HEK293T (cell line): ENCODE measurements around the gene PDE5A.

ENCODE experiments used
- ELF4 ChIP-seq: fragments of 450-650 bp; IDR thresholded peaks from 2 replicates; pipeline ENCODE4 v1.6.1; 2017; ENCODE audit warnings: antibody characterized with exemption
- FOXK2 ChIP-seq: fragments of 450-650 bp; IDR thresholded peaks from 2 replicates; pipeline ENCODE4 v1.6.1; 2016; ENCODE audit warnings: mild to moderate bottlenecking
- FOXM1 ChIP-seq: fragments of 450-650 bp; IDR thresholded peaks from 2 replicates; pipeline ENCODE4 v1.6.1; 2017; ENCODE audit warnings: mild to moderate bottlenecking, borderline replicate concordance
- HDGF ChIP-seq: fragments of 450-650 bp; IDR thresholded peaks from 2 replicates; pipeline ENCODE4 v1.6.1; 2017; ENCODE audit warnings: antibody characterized with exemption, borderline replicate concordance
- LEF1 ChIP-seq: fragments of 450-650 bp; IDR thresholded peaks from 2 replicates; pipeline ENCODE4 v1.6.1; 2017; ENCODE audit warnings: mild to moderate bottlenecking, borderline replicate concordance
- TARDBP ChIP-seq: fragments of 450-650 bp; IDR thresholded peaks from 2 replicates; pipeline ENCODE4 v1.6.1; 2016

DNA sequence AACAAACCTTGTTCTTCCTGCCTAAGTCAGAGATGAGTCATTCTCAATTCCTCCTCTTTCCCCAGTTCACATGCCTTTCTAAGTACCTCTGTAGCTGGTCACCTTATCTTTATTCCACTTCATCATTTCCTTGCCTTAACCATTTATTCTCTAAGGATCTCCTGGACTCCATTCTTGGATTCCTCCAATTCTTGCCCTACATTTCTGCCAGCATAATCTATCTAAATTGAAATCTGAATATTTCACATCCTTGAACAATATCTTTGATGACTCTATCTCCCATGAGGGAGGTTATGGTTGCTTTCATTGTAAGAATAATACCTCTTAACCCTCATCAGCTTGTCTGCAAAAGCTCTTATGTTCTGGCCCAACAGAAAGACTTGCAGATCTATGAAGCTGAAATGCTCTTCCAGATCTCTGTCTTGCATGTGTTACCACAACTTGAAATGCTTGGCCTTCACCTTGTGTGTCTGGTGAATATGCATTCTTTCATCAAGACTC is 28.6 kb upstream of the PDE5A start:
- TF ChIP-seq LEF1 (no peak), TARDBP (no peak), ELF4 (no peak), HDGF (no peak), FOXM1 (no peak), FOXK2 (no peak)
